Heart right ventricle (tissue), 16 donors: ENCODE results near the gene CD109. TPM values are rescaled to one million over a fixed set of nuclear protein-coding genes. Genes with fewer than 3 reads are reported as not detected.

Experiments
- ATAC-seq, 8 donors: fragments of 200-7000 bp; cut with Tn5 transposase; one replicate each; pipeline ENCODE4 v1.9.1; 2020; ENCODE audit warnings: mild to moderate bottlenecking in 8 of 8, moderate library complexity in 8 of 8, moderate number of reproducible peaks in 1 of 8
- DNase-seq, 2 donors: peaks; one replicate each; pipeline ENCODE4 v3.0.0-alpha.2; 2020
- H3K27ac ChIP-seq, 10 donors: fragments of 200-600 bp; sonication (generic) in 2 of 10; one replicate each; pipeline versions ENCODE4 v1.5.0 to v1.8.0; 2020 to 2022; ENCODE audit warnings: mild to moderate bottlenecking in 3 of 10
- H3K27me3 ChIP-seq, 7 donors: fragments of 200-600 bp; one replicate each; pipeline ENCODE4 v1.8.0; 2021 to 2022; ENCODE audit warnings: mild to moderate bottlenecking in 2 of 7
- H3K36me3 ChIP-seq, 9 donors: fragments of 200-600 bp; sonication (generic) in 1 of 9; one replicate each; pipeline versions ENCODE4 v1.5.0 to v1.8.0; 2020 to 2022; ENCODE audit warnings: mild to moderate bottlenecking in 2 of 9
- H3K4me1 ChIP-seq, 9 donors: fragments of 200-600 bp; sonication (generic) in 1 of 9; one replicate each; pipeline versions ENCODE4 v1.5.0 to v1.8.0; 2020 to 2022; ENCODE audit warnings: mild to moderate bottlenecking in 4 of 9
- H3K4me3 ChIP-seq, 10 donors: fragments of 200-600 bp; sonication (generic) in 2 of 10; one replicate each; pipeline versions ENCODE4 v1.5.0 to v1.8.0; 2020 to 2022; ENCODE audit warnings: mild to moderate bottlenecking in 7 of 10, moderate library complexity in 2 of 10
- H3K9me3 ChIP-seq, 11 donors: fragments of 200-600 bp in 10 of 11; sonication (generic) in 2 of 11; one replicate each; pipeline versions ENCODE4 v1.5.0 to v1.8.0; 2013 to 2022; ENCODE audit warnings: mild to moderate bottlenecking in 2 of 11, control low read depth in 1 of 11, moderate library complexity in 1 of 11
- CTCF ChIP-seq, 9 donors: fragments of 200-600 bp; sonication (generic) in 2 of 9; IDR thresholded peaks; one replicate each; pipeline versions ENCODE4 v1.5.0 to v1.8.0; 2021 to 2022; ENCODE audit warnings: antibody characterized with exemption in 9 of 9, mild to moderate bottlenecking in 5 of 9, moderate library complexity in 1 of 9
- WGBS, 2 donors: extraction: QIAGEN DNeasy Blood & Tissue Kit; methylation state at CpG; one replicate each; pipeline ENCODE4 v1.1.7; 2013; ENCODE audit warnings: inconsistent platforms in 1 of 2; 5-methylcytosine and 5-hydroxymethylcytosine counted together
- intact Hi-C, 10 donors: fragments of 100-400 bp; cut with DNase I; formaldehyde crosslinking; loops; one replicate each; pipeline versions ENCODE4 v1.11.1 to v1.14.2; 2022
- polyA plus RNA-seq, 2 donors: library from polyadenylated mRNA; stranded (reverse); fragments of 200-250 nt; gene quantifications; one replicate each; pipeline ENCODE4 v1.2.3, GENCODE V29; 2013
- total RNA-seq, 10 donors: library from RNA; stranded (reverse); fragmentation: NEBNext Ultra II Directional in 3 of 10; extraction: Animal tissue kit (Norgen Biotek cat#: 25700) in 3 of 10; gene quantifications; one replicate each; pipeline versions ENCODE4 v1.2.1 to v1.2.4, GENCODE V29; 2021 to 2023
- donor health status: Arrhythmogenic right ventricular cardiomyopathy.
- donor health status: ischemic (EF 13 %, LVEDD 7.1; RV severe dilation, severe dysfunction).
- donor health status: healthy with polysubstance abuse.
- donor health status: DM: no; HTN: yes; CAD: no.
- donor health status: DM: no; HTN: no; CAD: no.
- donor health status: ischemic (EF 25% LVEDD 6.9; RV normal size, moderate dysfunction).
- donor health status: ischemic (EF 25% LVEDD 5.7; RV mildly dilated, moderate dysfunction).
- donor health status: healthy.
- donor health status: DM: yes; HTN: yes; CAD: no.
- donor health status: Ischemic cardiomyopathy.
- donor health status: ischemic (EF 35%, LVEDD 5.7; RV mildly dilated, moderate dysfunction).
- donor health status: nonischemic (EF 11% LVEDD 7.7; RV severe dilation, severe dysfunction).
- donor health status: DM: yes; HTN: yes; CAD: no.
- donor health status: PGD.
- donor health status: ischemic (EF 29% LVEDD 5.4; RV normal size, mild dysfunction).
- donor health status: nonischemic (EF 23%, LVEDD 6.1; RV moderate dilation, normal function).

Gene CD109
- total and polyA plus RNA-seq, 12 donors: 2.3 to 15.4 (median 7.9) TPM

DNA sequence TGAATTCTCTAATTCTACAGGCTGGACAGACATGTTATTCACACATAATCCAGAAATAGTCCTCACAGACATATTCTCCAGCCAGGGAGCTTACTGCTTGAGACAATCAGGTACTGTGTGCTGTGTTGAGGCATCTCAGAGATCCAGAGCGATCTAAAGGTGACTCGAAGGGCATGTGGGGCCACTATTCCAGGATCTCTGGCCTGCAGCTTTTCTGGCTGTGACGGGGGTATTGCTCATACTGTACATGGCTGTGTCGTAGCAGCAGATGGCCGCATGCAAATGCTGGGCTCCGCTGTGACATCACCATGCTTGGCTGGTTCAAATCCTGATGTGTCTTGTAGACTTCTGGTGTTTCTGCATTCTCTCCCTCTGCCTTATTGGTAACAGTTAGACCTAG lies 37.8 kb downstream of the CD109 start:
- ATAC-seq: peak in 1 of 8 donors; percentile 51
- TF ChIP-seq CTCF (IDR thresholded peaks at IDR 0.05): no peak
- Histone ChIP-seq H3K9me3 (no peaks in the 10 kb centered on the region), H3K27me3 (no peaks in the 10 kb centered on the region), H3K4me1 (peaks cover 0 to 9% (median 2%) of the 10 kb centered on the region in 9 donors), H3K36me3 (peaks cover 0 to 16% (median 0%) of the 10 kb centered on the region in 9 donors), H3K4me3 (no peak overlapping the region), H3K27ac (no peak overlapping the region)
- DNase-seq: no peak
- intact Hi-C loops: loop anchor here (1.0 to 10.0 kb wide), 6 partner anchors 56 to 219 kb away; no protein-coding TSS in a partner anchor
- WGBS, 2 donors: 91 to 93% methylated on average over 6 of the region's 6 CpGs

DNA sequence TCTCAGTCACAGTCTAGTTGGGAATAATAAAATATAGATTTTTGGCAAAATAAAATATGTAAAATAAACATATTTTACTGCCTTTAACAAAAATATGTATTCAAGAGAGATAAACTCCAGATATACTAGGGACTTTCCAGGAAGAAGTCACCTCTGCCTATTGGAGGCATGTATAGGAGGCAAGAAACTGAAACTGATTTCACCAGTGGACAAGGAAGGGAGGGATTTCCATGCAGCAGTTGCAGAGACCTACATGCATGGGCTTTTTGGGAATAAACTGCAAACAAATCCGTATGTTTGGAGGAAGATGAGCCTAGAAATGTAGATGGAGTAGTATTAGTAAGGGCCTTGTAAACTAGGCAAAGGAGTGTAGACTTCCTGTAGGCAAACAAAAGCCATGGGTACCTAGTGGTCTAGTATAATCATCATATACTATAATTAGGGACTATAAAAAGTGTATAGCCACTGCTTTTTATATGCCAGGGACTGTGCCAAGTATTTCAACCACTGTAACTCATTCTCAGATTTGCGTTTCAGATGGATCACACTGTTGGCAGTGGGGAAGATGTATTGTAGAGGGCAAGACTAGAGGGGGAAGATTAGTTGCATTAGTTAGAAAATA lies 38.9 kb downstream of the CD109 start:
- H3K4me1 ChIP-seq: peaks cover 0 to 16% (median 3%) of the 10 kb centered on the region in 9 donors
- DNase-seq (no peak), ATAC-seq (no peak)
- TF ChIP-seq CTCF (IDR thresholded peaks at IDR 0.05): no peak
- H3K9me3 ChIP-seq: no peaks in the 10 kb centered on the region
- no peak overlapping the region for H3K4me3 ChIP-seq
- H3K27me3 ChIP-seq: no peaks in the 10 kb centered on the region
- WGBS, 2 donors: 70 to 76% methylated on average over 2 of the region's 2 CpGs
- H3K27ac ChIP-seq: no peak overlapping the region
- H3K36me3 ChIP-seq: peaks cover 0 to 16% (median 0%) of the 10 kb centered on the region in 9 donors
- intact Hi-C loops: loop anchor here in 6 of 10 donors (5.0 to 10.0 kb wide), 6 partner anchors 58 to 1477 kb away; partner anchors contain the start of gene COL12A1 (in 2 of the 6)

GRCh38 chr6:73738367-73739028 lies 42.5 kb downstream of the CD109 start:
- no peak overlapping the region for H3K27ac ChIP-seq
- ATAC-seq: peak in 1 of 8 donors; percentile 14
- no peak for TF ChIP-seq CTCF (IDR thresholded peaks at IDR 0.05)

GRCh38 chr6:73739096-73739495 lies 43.1 kb downstream of the CD109 start:
- Histone ChIP-seq H3K4me3 (no peak overlapping the region), H3K36me3 (peaks cover 0 to 5% (median 0%) of the 10 kb centered on the region in 9 donors), H3K9me3 (no peaks in the 10 kb centered on the region), H3K27ac (no peak overlapping the region), H3K27me3 (no peaks in the 10 kb centered on the region), H3K4me1 (peaks cover 0 to 16% (median 3%) of the 10 kb centered on the region in 9 donors)
- DNase-seq (no peak), ATAC-seq (peak in 7 of 8 donors; percentile 58 to 86 (median 73))
- intact Hi-C loops: loop anchor here in 9 of 10 donors (1.0 to 10.0 kb wide), 8 partner anchors 224 to 1473 kb away; partner anchors contain the start of gene COL12A1 (in 2 of the 9)
- 61 to 65% methylated on average over 2 of the region's 2 CpGs for WGBS, 2 donors
- TF ChIP-seq CTCF (IDR thresholded peaks at IDR 0.05): peak; percentile 68 to 86 (median 78)

More at GRCh38 chr6:73738367-73739028, 42.5 kb downstream of the CD109 start:
- 74 to 77% methylated on average over 5 of the region's 5 CpGs for WGBS, 2 donors
- no peak for DNase-seq
- Histone ChIP-seq H3K27me3 (no peaks in the 10 kb centered on the region), H3K4me3 (no peak overlapping the region), H3K9me3 (no peaks in the 10 kb centered on the region), H3K4me1 (peaks cover 0 to 16% (median 3%) of the 10 kb centered on the region in 9 donors), H3K36me3 (peaks cover 0 to 5% (median 0%) of the 10 kb centered on the region in 9 donors)
- intact Hi-C loops: loop anchor here in 9 of 10 donors (1.0 to 10.0 kb wide), 8 partner anchors 224 to 1474 kb away; partner anchors contain the start of gene COL12A1 (in 2 of the 9)
